Astrocyte of the spinal cord (primary cell): ENCODE measurements around the gene EXO1.
"Not testable (repeated sequence)": the region's sequence is repeated elsewhere in the genome, so short reads cannot be mapped to it uniquely, and the experiment has no call there.

Experiments used
- DNase-seq: peaks from one replicate; pipeline ENCODE4 v3.0.0; 2011; ENCODE audit warnings: low read depth, low spot score
- H3K4me3 ChIP-seq: 2 replicates; pipeline ENCODE4 v1.5.1; 2011; ENCODE audit warnings: low read depth, mild to moderate bottlenecking, low read length, moderate library complexity
- in situ Hi-C: cut with HindIII; loops from 2 replicates; pipeline ENCODE4 v1.10.0; 2017; ENCODE audit warnings: low sequenced_read_pairs
- TF ChIP-seq, protein P1 (sequence below): IDR thresholded peaks from 2 replicates; pipeline ENCODE4 v1.5.1; 2012; ENCODE audit warnings: low read depth, mild to moderate bottlenecking, low read length, inconsistent platforms

Gene EXO1

DNA sequence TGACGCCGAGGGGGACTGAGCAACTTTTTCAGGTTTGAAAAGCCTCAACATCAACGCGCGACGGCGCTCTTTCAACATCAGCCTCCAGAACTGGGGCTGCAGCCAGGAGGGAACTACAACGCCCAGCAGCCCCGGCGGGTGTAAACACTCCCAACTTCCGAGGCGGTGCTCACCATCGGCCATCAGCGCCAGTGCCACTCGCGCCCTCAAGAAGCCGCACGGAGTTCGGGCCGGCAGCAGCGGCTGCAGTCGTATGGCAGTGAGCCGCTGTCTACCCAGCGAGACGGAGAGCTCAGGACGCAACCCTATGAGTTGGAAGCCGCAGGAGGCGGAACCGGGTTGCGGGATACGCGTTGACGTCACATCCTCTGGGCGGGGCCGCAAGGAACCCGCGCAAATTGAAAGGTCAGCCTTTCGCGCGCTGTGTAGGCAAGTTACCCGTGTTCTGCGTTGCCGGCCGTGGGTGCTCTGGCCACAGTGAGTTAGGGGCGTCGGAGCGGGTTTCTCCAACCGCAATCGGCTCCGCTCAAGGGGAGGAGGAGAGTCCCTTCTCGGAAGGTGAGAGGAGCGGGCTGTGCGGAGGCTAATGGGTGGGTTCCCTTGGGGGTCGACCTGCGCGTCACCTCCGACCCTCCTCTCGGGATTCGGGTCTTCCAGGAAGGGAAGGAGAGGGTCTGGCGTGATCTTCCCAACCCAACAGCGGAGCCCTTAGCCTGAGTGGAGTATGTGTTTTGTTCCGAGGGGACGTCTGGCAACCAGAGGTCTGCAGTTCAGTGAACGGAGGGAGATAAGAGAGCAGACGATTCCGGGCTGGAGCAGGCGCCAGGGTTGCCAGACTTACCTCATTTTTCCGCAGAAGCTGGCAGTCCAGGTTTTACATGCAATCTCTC is at the start of gene EXO1:
EXO1 (plus strand) TSS at position 409 of the 890 bp plus-strand sequence. CDS start 2,222 bp downstream, outside the sequence.
- peak; percentile 95 for DNase-seq
- TF ChIP-seq, protein P1, sequence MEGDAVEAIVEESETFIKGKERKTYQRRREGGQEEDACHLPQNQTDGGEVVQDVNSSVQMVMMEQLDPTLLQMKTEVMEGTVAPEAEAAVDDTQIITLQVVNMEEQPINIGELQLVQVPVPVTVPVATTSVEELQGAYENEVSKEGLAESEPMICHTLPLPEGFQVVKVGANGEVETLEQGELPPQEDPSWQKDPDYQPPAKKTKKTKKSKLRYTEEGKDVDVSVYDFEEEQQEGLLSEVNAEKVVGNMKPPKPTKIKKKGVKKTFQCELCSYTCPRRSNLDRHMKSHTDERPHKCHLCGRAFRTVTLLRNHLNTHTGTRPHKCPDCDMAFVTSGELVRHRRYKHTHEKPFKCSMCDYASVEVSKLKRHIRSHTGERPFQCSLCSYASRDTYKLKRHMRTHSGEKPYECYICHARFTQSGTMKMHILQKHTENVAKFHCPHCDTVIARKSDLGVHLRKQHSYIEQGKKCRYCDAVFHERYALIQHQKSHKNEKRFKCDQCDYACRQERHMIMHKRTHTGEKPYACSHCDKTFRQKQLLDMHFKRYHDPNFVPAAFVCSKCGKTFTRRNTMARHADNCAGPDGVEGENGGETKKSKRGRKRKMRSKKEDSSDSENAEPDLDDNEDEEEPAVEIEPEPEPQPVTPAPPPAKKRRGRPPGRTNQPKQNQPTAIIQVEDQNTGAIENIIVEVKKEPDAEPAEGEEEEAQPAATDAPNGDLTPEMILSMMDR = peak; percentile 50
- in situ Hi-C loops = no loop called here
- peak within 1 kb of the TSS; percentile 95 for H3K4me3 ChIP-seq

DNA sequence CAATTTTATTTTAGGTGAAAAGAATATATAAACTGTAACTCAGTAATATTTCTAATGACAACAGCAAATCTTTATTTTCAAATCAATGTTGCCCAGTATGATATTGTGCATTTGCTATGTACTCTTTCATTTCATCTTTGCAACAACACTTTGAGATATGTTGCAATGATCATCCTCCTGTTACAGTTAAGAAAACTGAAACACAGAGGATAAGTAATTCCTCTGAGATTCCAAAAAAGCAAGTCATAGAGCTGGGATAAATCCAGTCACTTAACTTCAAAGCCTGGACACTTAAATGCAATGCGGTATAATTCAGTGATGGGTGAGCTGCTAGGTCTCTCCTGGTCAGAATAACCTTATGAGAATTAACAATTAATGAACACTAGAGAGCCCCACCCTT is 48.6 kb upstream of the EXO1 start:
- TF ChIP-seq, protein P1 = no peak
- H3K4me3 ChIP-seq = no peak overlapping the region
- in situ Hi-C loops = no loop called here
- no peak for DNase-seq

DNA sequence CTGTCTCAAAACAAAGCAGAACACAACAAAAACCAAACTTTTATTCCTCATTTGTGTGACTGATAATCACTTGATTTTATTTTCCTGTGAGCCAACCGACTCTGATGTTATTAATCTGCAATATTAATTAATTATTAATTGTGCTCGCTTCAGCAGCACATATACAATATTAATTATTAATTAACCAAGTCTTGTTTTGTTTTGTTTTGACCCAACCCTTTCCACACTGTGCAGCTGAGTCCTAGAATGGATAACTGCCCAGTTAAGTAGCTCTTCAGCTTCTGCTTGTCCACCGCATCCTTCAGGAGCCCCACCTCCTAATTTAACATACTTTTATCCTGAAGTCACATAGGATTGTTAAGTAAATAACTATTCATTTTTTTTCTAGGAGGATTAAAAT is 47.4 kb upstream of the EXO1 start:
- H3K4me3 ChIP-seq = no peak overlapping the region
- DNase-seq = no peak
- in situ Hi-C loops = no loop called here
- TF ChIP-seq, protein P1 = no peak

DNA sequence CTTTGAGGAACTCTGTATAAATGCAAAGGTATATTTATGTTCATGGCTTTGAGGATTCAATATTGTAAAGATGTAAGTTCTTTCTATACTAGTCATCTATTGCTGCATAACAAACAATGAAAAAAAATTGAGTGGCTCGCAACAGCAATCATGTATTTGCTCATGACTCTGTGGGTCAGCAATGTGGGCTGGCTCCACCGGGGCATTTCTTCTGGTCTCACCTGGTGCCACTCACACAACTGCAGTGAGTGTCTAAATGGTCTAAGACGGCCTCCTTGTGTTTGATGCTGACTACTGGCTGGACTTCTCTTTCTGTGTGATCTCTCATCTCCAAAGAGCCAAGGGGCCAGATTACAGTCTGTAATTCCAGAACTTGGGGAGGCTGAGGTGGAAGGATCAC is 45.1 kb upstream of the EXO1 start:
- TF ChIP-seq, protein P1 = no peak
- in situ Hi-C loops = no loop called here
- no peak for DNase-seq
- no peak overlapping the region for H3K4me3 ChIP-seq

DNA sequence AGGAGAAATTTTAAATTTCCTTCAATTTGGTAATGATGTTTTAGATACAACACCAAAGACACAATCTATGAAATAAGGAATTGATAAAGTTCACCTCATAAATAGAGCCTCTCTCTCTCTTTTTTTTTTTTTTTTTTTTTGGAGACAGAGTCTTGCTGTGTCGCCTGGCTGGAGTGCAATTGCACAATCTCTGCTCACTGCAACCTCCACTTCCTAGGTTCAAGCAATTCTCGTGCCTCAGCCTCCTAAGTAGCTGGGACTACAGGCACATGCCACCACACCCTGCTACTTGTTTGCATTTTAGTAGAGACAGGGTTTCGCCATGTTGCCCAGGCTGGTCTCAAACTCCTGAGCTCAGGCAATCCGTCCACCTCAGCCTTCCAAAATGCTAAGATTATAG is 43.3 kb upstream of the EXO1 start:
- H3K4me3 ChIP-seq, DNase-seq, in situ Hi-C loops: not testable (repeated sequence)

DNA sequence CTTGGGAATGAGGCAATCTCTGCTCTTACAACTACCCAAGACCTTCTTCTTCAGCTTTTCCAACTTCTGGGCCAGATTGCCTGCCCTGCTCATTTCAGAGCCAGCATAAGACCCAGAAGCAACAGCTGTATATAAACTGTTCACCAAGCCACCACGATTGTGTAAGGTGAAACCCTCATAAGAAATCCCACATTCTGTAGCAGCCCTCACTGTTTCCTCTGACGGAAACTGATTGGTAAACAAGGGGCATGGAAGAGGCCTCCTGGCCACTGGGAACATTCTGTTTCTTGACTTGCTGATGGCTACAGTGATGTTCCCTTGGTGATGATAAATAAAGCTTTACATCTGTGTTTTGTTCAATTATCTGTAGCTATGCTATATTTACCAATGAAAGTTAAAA is 39.7 kb upstream of the EXO1 start:
- no peak for DNase-seq
- TF ChIP-seq, protein P1 = no peak
- H3K4me3 ChIP-seq = no peak overlapping the region
- in situ Hi-C loops = no loop called here

DNA sequence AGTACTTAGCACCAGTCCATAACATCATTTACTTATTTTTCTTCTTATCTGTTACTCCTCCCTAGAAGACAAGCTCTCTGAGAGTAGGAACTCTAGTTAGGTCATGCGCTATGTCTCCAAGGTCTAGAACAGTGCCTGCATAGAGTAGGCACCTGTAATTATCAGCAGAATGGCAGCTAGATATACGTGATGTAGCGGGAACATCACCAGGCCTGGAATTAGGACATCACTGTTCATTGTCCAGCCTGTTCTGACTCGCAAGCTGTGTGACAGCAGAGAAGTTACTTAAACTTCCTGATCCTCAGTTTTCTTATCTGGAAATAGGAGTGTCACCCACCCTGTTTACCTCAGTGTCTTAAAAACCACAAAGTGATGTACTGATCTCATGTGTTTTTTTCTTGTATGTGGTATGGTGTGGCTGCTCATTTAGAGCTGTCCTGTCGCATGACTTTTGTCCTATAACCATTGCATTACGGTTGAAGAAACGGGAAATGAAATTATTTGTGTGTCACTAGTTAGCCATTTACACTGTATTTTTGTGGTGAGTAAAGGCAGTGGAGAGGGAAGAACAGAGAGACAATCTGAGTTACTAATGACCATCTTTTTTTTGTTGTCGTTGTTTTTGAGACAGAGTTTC is 37.1 kb upstream of the EXO1 start:
- no peak overlapping the region for H3K4me3 ChIP-seq
- no peak for DNase-seq
- TF ChIP-seq, protein P1 = no peak
- in situ Hi-C loops = no loop called here
